ENCODE measurements around the gene PKMYT1.

DNA sequence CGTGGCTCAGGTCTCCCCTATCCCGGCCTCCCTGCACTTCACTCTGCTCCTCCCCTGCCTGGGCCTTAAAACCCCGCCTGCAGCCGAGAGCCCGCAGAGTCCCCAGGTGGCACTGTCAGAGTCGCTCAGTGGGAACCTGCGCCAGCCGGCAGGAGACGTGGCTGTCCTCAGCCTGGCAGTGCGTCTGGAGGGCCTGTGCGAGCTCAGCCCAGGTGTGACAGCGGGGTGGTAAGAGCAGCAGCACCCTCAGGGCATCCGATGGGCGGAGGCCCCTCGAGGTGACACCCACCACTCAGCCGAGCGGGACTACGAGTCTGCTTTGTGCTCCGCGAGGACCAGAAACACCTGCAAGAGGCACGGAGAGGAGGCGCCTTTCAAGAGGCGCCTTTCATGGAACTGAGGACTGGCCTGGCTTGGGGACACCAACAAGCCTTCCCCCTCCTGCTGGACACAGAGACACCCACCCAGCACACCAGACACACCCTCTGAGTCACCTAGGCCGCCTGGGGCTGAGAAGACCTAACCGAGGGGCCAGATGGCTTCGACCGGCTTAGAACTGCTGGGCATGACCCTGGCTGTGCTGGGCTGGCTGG, 32.7 kb upstream of the PKMYT1 start, which contains the start of gene CLDN9:
- no peak for TF ChIP-seq LEF1 (IDR thresholded peaks at IDR 0.05; ENCODE audit: borderline replicate concordance)
- no peak for TF ChIP-seq FOXA1 (IDR thresholded peaks at IDR 0.05)
- TF ChIP-seq BHLHE40 (IDR thresholded peaks at IDR 0.05; ENCODE audit: borderline replicate concordance), result no peak
- no peak for TF ChIP-seq SP1 (IDR thresholded peaks at IDR 0.05)
- no peak for TF ChIP-seq ELF4 (IDR thresholded peaks at IDR 0.05)

Measured in HEK293T (cell line).